ENCODE data around the gene PTGIS. TPM values are rescaled to one million over a fixed set of nuclear protein-coding genes. Genes with fewer than 3 reads are reported as not detected.

The PTGIS gene
- total and polyA plus RNA-seq, 2 experiments from 2014 or later, result 2.1 to 7.8 TPM

DNA sequence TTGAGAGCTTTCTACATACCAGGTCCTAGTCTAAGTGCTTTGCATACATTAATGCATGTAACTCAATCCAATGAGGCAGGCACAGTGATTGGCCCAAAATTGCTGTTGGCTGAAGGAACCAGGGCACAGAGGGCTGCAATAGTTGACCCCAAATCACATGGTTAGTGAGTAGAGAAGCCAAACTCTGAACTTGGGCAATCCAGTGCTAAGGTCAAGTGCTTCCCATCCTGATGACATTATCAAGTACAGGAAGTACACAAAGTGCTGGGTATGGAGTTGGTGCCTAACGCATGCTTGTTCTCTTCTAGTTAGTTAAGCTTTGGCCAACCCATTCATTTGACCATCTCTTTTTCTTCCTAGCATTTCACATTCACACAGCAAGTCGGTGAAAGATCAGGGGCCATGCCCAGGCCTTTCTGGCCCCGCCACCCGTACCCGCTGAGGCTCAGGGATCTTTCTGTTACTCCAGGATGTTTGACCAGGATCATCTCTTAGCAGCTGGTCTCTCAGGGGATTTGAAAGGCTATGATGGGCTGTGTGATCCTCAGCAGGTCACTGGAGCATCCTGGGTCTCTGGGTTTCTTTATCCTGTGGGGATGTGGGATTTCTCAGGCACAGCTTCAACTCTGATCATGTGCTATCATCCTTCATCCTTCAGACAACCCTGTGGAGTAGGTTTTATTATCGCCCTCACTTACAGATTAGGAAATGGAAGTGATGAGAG is 92.5 kb downstream of the PTGIS start:
- no peaks in the 10 kb centered on the region for H3K36me3 ChIP-seq
- no peak overlapping the region for H3K27ac ChIP-seq
- H3K4me3 ChIP-seq, result no peak overlapping the region
- TF ChIP-seq, protein P1, sequence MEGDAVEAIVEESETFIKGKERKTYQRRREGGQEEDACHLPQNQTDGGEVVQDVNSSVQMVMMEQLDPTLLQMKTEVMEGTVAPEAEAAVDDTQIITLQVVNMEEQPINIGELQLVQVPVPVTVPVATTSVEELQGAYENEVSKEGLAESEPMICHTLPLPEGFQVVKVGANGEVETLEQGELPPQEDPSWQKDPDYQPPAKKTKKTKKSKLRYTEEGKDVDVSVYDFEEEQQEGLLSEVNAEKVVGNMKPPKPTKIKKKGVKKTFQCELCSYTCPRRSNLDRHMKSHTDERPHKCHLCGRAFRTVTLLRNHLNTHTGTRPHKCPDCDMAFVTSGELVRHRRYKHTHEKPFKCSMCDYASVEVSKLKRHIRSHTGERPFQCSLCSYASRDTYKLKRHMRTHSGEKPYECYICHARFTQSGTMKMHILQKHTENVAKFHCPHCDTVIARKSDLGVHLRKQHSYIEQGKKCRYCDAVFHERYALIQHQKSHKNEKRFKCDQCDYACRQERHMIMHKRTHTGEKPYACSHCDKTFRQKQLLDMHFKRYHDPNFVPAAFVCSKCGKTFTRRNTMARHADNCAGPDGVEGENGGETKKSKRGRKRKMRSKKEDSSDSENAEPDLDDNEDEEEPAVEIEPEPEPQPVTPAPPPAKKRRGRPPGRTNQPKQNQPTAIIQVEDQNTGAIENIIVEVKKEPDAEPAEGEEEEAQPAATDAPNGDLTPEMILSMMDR (IDR thresholded peaks at IDR 0.05; ENCODE audit: low read depth, low read length), result no peak
- no peak for DNase-seq (ENCODE audit: low read depth in 1 of 2, low spot score in 1 of 2)
- no peaks in the 10 kb centered on the region for H3K27me3 ChIP-seq
- no peaks in the 10 kb centered on the region for H3K4me1 ChIP-seq (ENCODE audit: low read depth)
- H3K9me3 ChIP-seq (ENCODE audit: low read depth), result no peaks in the 10 kb centered on the region

DNA sequence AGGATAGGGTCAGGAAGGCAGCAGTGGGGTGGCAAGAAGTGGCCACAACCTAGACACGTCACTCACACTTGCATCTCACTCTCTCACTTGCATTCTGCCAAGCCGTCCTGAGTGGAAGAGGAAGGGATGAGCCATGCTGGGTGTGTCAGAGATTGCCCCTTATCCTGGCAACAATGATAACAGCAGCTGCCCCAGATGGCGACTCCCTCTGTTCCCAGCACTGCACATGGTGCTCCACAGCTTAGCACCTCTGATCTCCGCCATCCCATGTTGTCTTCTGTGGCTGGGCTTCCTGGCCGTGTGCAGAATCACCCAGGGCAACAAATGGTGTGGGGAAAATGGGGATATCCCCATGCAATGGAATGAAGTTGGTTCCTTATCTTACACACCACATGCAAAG is 96.5 kb downstream of the PTGIS start:
- no peak overlapping the region for H3K4me3 ChIP-seq
- no peaks in the 10 kb centered on the region for H3K36me3 ChIP-seq
- no peaks in the 10 kb centered on the region for H3K9me3 ChIP-seq (ENCODE audit: low read depth)
- no peaks in the 10 kb centered on the region for H3K27me3 ChIP-seq
- no peaks in the 10 kb centered on the region for H3K4me1 ChIP-seq (ENCODE audit: low read depth)
- no peak overlapping the region for H3K27ac ChIP-seq
- DNase-seq (ENCODE audit: low read depth in 1 of 2, low spot score in 1 of 2), result no peak
- TF ChIP-seq, protein P1 (IDR thresholded peaks at IDR 0.05; ENCODE audit: low read depth, low read length), result no peak

DNA sequence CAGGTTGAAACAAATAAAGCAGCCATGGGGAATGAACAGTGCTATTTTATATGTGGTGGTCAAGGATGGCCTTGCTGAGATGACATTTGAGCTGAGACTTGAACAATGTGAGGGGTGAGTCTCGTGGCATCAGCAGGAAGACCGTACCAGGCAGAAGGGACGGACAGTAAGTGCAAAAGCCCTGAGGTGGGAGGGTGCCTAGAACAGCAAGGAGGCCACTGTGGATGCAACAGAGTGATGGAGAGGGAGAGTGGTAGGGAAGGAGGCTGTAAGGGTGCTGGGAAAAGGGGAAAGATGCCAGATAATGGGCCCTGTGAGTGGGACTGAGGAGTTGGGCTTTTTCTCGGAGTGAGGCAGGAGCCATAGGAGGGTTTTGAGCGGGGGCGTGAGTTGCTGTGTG is 97.0 kb downstream of the PTGIS start:
- Histone ChIP-seq H3K4me1 (ENCODE audit: low read depth) (no peaks in the 10 kb centered on the region), H3K36me3 (no peaks in the 10 kb centered on the region), H3K27me3 (no peaks in the 10 kb centered on the region), H3K27ac (no peak overlapping the region), H3K4me3 (no peak overlapping the region), H3K9me3 (ENCODE audit: low read depth) (no peaks in the 10 kb centered on the region)
- DNase-seq (ENCODE audit: low read depth in 1 of 2, low spot score in 1 of 2), result no peak
- TF ChIP-seq, protein P1 (IDR thresholded peaks at IDR 0.05; ENCODE audit: low read depth, low read length), result no peak

DNA sequence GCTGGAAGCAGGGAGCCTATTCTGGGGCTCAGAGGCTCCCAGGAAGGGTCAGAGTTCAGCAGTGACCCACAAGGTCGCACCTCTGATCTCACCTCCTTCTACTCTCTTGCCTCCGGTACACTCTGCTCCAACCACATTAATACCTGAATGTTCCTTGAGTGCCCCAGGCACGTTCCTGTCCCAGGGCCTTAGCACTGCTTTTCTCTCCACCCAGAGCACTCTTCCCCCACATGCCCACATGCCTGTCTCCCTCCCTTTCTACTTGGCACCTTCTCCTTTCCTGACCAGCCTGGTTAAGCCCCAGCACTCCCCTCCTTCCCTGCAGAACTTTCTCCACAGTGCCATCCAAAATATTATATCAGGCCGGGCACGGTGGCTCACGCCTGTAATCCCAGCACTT is 98.9 kb downstream of the PTGIS start:
- no peak for DNase-seq (ENCODE audit: low read depth in 1 of 2, low spot score in 1 of 2)
- no peaks in the 10 kb centered on the region for H3K4me1 ChIP-seq (ENCODE audit: low read depth)
- TF ChIP-seq, protein P1 (IDR thresholded peaks at IDR 0.05; ENCODE audit: low read depth, low read length), result no peak
- H3K4me3 ChIP-seq, result no peak overlapping the region
- no peak overlapping the region for H3K27ac ChIP-seq
- H3K9me3 ChIP-seq (ENCODE audit: low read depth), result no peaks in the 10 kb centered on the region
- H3K27me3 ChIP-seq, result no peaks in the 10 kb centered on the region
- H3K36me3 ChIP-seq, result no peaks in the 10 kb centered on the region

DNA sequence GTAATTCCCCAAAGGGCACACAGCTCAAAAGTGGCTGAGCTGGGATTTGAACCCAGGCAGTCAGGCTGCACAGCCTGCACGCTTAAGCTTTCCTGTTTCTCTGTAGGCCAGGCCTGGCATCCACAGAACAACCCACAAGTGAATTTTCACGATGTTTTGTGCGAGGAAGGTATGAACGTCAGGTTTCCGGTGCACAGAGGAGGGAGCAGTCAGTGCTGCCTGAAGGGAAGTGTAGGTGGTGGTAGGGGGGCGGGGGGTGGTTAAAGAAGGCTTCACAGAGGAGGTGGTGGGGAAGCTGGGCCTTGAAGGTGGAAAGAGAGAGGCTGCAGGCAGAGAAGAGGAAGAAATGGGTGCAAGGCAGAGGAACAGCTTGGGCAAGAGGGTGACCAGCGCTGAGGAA is 99.5 kb downstream of the PTGIS start:
- no peak overlapping the region for H3K4me3 ChIP-seq
- no peaks in the 10 kb centered on the region for H3K4me1 ChIP-seq (ENCODE audit: low read depth)
- DNase-seq (ENCODE audit: low read depth in 1 of 2, low spot score in 1 of 2), result no peak
- TF ChIP-seq, protein P1 (IDR thresholded peaks at IDR 0.05; ENCODE audit: low read depth, low read length), result no peak
- H3K27ac ChIP-seq, result no peak overlapping the region
- no peaks in the 10 kb centered on the region for H3K27me3 ChIP-seq
- H3K9me3 ChIP-seq (ENCODE audit: low read depth), result no peaks in the 10 kb centered on the region
- H3K36me3 ChIP-seq, result no peaks in the 10 kb centered on the region
